CD4-positive, alpha-beta T cell treated with Interleukin-6 at 100 ng/mL for 8 hours (primary cell): ENCODE data around the gene FXYD6.
A peak's percentile ranks its signal among the peaks of the same experiment; 100 is the strongest.
"Not testable (repeated sequence)": the region's sequence is repeated elsewhere in the genome, so short reads cannot be mapped to it uniquely, and the experiment has no call there.

ENCODE experiments used
- DNase-seq: peaks from one replicate; pipeline ENCODE4 v3.0.0-alpha.2; 2020; ENCODE audit warnings: mixed read lengths, low spot score

The FXYD6 gene

DNA sequence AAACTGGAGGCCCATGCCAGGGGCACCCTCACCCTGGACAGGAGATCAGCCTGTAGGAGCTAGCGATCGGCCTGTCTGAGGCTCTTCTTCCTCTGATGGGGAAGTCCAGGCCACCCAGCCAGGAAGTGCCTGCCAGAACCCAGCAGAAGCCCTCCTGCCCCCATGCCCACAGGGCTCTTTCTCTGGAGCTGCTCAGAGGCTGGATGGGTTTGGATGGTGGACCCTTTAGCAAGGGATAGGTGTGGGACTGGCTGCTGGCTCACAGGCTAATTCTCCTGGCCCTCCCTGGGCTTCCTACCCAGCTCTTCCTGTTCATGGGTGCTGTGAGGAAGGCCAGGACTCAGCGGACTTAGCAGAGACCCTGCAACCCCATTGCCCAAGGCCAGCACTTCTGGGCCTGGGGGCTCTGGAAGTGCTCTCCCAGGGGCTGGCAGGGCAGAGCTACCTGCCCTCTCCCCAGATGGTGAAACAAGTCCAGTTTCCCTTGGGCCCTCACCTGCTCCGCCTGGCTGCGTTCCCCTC, 59.6 kb downstream of the FXYD6 start:
- no peak for DNase-seq

DNA sequence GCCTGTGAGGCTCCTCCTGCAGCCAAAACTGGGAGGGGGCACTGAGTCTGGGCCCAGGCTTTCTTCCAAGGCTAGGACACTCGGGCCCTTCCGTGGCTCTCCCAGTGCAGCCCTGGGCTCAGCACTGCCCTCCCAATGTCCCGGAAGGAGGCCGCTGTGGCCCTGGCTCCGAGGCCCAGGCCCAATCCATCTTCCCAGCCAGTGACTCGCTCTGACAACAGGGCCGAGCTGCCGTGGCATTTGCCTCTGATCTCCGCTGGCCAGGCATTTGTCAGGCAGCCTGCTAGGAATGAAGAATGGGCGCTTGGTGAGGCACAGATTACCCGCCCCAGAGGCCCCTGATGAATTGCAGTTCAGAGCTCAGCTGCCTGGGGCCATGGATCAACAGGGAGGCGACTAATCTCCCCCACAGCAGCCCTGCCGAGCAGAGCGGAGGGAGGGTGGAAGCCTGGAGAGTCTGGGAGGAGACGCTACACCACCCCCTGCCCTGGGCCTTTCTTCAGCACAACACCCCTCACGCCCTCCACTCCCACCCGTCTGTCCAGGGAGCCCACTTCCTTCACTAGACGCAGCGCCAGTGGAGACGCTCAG, 60.2 kb downstream of the FXYD6 start:
- DNase-seq = no peak

DNA sequence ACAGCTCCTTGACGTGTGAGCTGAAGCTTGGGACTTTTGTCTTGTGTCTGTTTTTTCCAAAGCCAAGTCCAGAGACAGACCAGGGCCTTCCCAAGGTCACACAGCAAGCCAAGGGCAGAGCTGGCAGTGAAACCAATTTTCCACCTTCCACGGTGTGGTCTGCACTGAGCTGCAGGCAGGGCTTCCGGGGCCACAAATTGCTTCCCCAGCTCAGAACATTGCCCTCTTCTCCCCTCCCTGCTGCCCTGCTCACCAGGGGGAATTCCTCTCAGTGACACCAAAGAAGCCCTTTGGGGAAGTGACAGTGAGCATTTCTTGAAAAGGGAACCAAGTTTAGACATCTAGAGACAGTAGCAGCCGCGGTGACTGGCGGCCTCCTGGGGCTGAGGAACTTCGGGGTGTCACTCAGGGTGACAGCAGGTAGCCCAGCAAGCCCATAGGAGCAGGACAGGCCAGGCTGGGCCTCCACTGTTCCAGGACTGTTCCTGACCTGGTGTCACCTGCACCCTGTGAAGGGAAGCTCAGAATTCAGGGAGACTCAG, 61.1 kb downstream of the FXYD6 start:
- peak; percentile 79 for DNase-seq

DNA sequence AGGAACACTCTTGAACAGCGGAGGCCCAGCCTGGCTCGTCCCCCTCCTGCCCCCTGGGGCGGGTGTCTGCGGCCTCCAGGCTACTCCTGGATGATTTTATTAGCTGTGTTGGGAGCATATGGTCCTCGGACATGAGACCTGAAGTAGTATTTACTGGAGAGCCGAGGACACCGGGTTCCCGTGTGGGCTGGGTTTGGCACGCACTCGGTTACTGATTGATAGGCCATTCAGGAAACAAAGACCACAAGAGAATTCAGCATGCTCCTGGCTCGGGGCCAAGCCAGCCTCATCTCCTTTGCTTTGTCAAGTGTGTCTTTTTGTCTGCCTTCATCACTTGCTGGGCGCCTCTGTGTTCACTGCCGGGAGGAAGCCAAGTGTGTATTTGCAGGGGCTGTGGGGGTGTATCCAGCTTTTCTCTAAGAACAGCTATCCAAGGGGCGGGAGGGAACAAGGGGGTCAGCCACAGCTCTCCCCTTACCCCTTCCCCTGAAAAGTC, 61.6 kb downstream of the FXYD6 start:
- peak; percentile 89 for DNase-seq

DNA sequence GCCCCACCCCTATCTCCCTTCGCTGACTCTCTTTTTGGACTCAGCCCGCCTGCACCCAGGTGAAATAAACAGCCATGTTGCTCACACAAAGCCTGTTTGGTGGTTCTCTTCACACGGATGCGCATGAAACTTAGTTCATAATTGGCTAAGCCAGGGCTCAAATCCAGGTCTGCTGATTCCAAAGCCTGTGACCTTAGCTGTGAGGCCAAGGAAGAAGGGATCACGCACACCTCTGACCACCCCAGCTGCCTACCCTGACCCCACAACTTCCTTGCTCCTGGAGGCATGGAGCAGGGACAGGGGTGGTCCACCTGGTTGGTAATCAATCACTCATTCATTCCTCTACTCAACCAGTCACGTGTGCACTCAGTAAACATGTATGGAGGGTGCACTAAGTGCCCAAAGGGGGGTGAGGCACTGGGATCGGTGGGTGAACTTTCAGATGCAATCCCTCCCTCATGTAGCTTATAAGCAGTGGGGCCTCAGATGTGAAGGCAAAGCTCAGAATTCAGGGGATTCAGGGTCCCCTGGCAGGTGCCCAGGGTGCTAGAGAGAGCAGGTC, 62.2 kb downstream of the FXYD6 start:
- no peak for DNase-seq

DNA sequence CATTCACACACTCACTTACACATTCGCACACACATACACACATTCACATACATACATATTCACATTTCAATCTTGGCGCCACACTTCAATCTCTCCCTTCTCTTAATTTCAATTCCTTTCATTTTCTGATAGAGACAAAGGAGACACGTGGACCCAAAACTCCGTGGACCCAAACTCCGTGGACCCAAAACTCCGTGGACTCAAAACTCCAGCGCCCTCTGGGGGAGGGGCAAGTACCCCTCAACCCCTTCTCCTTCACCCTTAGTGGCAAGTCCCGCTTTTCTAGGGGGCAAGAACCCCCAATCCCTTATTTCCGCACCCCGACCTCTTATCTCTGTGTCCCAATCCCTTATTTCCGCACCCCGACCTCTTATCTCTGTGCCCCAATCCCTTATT, 66.4 kb downstream of the FXYD6 start:
- DNase-seq = not testable (repeated sequence)

DNA sequence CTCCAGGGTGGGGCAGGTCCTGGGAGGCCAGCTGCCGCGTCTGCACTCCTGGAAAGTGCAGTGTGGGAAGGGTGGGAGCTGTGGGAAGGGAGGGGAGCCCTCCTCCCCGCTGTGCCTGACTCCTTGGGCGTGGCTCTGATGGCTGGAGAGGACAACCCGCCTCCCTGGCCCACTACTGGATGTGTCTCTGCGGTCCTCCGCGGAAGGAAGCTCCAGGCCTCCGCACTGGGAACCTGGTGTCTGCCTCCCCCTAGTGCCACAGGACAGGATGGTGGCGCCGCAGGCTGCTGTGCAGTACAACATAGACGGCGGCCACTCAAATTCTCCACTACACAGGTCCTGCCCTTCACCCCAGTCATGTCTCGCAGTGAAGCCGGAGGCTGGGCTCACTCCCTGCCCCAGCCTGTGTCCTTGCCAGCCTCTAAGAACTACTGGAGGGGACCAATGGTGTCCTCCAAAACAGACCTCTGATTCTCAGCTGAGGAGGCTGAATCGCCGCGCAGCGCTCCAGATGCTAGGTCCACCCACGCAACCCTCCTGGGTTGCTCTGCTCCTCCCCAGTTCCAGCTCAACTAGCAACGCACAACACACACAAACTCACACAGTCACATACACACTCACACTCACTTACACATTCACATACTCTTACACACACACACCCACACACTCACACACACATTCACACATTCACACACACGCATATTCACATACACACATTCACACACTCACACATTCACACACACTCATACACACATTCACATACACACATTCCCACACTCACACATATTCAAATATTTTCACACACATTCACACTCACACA, 67.0 kb downstream of the FXYD6 start:
- peak; percentile 44 for DNase-seq

DNA sequence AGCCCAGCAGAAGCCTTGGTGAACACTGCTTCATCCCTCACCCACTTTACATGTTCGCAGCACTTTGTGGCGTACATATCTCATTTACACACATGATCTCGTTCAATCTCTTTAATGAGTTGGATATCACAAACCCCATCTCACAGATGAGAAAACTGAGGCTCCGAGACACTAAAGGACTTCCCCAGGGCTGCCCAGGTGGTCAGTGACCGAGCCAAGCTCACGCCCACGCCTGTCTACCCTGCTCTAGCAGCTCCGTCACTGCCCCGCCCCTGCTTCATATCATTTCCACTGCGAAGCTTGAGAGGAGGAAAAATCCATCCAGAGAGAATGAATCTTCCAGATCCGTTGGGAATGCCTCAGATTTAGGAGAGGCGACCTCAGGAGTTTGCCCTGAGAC, 67.7 kb downstream of the FXYD6 start:
- DNase-seq = no peak

DNA sequence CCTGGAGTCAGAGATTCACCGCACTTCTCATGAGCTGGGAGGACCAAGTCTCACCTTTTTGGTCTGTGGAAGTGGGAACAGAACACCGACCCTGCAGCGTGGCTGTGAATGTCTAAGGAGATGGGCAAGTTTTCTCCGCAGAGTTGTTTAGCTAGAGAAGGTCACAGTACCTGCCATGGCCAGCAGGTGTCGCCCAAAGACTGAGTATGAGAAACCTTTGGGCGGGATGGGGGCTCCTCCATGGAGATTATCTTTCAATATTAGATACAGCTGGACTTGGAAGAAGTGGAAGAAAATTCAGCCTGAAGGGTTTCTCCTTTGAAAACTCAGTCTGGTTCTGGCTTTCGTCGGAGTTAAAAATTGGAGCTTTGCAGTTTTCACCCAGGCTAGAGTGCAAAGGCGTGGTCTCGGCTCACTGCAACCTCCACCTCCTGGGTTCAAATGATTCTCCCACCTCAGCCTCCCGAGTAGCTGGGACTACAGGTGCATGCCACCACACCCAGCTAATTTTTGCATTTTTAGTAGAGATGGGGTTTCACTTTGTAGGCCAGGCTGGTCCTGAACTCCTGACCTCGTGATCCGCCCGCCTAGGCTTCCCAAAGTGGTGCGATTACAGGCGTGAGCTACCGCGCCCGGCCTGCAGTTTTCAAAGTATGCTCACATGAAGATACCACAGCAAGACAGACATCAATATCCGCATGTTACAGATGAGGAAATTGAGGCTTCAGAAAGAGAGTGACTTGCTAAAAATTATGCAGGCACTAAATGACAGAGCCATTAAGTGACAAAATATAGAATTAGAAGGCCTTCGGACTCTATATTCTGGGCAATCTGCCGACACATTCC, 68.8 kb downstream of the FXYD6 start:
- DNase-seq = peak; percentile 71

DNA sequence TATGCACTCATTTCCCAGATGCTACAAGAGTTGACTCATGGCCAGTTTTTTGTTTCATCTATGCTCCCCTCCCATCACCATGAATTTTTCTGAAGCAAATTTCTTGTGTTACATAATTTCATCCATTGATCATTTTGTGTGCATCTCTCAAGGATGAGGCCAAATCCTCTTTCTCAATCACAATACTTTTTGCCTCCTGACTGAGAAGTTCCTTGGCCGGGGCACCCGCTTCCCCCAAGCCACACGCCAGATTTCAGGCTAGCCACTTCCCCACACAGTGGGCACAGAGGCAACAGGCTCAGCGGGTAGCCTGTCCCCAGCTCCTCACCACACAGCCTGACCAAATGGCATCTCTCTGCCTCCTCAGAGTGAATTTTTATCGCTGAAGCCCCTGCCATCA, 69.6 kb downstream of the FXYD6 start:
- no peak for DNase-seq

DNA sequence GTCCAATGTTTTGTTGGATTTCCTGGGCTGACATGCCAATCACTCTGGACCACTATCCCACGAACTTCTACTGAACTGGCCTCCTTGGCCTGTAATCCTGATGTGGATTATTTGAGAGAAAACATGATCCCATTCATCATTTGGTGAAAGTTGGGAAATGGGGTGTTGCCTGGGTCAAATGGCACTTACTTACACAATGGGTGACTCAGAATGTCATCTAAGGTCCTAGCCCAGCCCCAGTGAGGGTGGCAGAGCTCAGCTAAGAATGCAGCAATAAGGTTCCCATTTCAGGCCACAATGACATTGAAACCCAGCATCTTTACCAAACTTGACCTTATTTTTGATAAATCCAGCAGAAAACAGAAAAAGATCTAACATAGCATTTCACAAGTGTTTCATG, 71.4 kb downstream of the FXYD6 start:
- no peak for DNase-seq

DNA sequence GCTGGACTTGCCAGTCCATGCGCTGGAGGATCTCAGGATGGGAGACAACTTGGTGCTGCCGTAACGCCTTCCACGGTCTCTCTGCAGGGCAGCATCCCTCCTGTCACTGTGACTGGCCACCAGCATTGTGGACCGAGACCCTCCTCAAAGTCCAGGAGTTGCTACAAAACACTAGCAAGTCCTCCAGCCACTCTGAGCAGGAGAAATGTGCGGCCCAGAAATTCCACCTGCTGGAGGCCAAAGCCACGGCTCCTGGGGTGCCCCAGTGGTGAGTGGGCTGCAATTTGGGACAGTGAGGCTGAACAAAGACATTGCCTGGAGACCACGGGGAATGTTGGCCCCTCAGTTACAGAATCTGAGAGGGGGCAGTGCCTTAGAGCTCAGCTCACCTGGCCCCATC, 72.6 kb downstream of the FXYD6 start:
- no peak for DNase-seq

DNA sequence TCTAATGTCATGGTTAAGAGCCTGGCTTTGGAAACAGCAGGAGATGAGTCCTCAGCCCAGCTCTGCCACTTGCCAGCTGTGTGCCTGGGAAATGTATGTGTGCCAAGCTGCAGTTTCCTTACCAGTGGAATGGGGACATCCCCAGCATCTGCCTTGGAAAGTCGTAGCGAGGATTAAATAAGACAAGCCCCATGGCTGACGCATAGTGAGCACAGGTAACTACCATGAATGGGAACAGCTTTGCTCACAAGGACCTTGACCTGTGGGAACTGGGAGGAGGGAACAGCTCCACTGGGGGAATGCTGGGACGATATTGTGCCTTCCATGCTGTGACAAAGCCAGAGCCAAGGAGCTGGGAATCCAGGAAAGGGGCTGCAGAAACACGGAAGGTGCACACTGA, 76.8 kb downstream of the FXYD6 start:
- no peak for DNase-seq

DNA sequence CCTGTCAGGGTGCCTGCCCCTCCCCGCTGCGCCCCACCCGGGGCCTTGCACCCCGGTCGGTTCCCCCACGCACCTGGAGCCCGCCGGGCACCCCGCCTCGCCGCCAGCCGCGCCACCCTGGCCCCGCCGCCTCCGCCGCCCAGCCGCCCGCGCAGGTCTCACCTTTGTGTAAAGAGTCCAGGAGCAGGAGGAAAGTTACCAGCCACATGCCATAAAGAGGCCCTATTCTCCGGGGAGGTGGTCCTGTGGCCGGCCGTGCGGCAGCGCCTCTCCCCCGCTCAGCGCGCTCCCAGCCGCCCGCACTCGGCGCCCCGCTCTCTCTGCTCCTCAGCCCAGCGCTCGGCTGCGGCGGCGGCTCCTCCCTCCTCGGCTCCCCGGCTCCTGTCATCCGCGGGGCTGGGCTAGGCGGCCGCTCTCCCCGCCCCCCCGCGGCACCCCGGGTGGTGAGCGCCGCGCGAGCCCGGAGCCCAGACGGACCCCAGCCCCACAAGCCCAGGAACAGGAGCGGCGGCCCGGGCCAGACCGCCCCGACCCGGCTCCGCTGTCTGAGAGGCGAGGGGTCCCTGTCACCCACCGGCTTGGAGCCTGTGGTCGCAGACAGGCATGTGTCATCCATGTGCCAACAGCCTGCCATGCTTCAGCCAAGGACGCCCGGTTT, 79.5 kb downstream of the FXYD6 start, which contains the start of gene DSCAML1:
Gene DSCAML1, minus strand, starts transcription at position 345 of the 658 bp plus-strand sequence. Its CDS starts 137 bp downstream, at position 208.
- DNase-seq = no peak

DNA sequence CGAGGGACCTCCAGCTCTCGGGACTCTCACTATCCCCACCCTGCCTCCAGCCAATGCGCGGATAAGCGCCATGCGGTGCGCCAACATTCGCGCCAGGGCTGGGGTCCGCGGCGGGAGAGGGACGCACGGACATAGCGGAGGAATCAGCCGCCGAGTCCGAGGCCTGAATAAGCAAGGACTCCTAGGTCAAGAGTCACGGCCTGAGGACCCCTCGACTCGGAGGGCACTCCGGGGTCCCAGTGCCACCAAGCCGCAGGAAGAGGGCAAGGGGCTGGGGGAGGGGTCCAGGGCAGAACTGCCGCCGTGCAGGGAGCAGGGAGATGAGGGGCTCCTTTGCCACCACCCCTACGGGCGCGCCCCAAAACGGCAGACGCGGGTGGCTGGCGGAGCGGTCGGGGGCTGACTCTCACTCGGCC, 80.0 kb downstream of the FXYD6 start:
- no peak for DNase-seq

DNA sequence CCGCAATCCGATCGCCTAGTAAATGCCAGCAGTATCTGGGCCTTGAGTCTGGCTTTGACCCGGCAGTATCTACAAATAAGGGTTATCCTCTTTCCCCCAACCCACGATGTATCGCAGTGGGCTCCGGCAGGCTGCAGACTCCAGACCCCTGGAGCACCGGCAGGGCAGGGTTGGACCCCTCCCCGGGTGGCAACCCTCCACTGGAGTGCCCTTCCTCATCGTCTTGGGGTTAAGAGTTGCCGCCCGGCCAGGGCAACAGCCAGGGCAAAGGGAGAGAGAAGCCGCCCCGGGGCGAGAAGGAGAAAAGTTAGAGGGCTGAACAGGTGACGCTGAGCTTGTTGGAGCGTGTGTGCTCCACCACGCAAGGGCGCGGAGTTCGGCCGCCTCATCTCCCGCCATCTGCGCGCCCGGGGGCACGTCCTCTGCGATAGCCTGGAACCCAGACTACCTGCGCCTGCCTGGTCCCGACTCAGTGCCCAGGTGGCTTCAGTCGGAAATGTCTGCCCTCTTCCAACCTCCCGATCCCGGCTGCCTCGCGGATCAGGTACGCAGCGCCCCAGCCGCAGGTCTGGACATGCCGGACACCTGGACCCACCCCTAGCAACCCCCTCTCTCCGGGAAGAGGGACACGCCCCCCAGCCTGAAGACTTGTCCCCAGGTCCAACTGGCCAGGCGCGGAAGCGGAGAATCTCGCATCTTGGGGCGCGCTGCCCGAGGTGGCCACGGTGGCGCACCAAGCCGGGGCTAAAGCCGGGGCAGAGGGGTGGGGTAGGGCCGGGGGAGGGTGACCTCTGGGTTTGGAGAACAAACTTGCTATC, 80.6 kb downstream of the FXYD6 start:
- no peak for DNase-seq

DNA sequence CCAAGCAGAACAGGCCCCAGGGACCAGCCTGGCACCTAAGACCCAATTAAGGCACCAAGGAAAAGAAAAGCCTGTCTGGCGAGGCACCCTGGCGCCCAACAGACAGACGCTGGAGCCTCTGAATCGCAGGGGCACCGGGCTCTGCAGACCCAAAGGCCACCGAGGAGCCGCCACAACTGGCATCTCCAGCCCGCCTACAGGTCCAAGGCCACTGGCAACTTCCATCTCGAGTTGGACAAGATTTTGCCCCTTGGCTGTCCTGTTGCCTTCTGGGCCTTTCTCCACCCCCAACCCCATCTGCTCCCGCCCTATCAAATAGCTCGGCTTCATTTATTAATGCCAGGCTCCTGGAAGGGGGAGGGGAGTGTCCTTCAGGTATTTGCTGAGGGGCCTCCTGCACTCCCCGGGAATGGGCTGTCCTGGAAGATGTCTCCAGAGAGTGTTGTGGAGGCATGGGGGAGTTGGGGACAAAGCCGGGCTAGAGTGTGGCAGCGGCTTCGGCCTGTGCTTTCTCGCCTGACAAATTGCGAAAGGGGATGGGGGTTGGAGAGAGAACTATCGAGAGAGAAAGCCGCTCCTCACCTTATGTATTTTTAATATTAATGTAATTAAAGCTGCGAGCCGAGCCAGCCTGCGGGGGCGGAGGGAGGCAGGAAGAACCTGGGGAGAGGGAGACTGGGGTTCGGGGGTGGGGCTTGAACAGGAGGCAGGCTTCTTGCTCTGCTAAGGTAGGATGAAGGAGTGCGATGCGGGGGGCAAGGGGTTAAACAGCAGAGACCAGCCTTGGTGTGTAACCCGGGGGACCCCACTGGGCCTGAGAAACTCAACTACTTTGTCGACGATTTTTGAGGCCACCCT, 81.5 kb downstream of the FXYD6 start:
- no peak for DNase-seq

DNA sequence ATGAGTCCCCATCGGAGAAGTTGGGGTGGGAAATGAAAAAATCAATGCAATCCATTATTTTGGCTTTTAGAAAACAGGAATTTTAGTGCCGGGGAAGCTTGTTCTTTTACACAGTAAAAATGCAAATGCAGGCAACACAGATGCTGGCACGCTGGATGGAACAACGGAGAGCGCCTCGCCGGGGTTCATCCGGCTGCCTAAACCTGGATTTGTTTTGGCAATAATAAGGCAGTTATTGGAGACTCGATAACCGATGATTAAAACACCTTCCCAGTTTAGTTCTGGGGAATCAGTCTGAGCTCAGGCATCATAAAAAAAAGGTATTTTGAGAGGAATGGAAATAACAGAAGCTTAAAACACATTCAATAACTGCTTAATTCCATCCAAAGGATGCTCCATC, 82.3 kb downstream of the FXYD6 start:
- no peak for DNase-seq

DNA sequence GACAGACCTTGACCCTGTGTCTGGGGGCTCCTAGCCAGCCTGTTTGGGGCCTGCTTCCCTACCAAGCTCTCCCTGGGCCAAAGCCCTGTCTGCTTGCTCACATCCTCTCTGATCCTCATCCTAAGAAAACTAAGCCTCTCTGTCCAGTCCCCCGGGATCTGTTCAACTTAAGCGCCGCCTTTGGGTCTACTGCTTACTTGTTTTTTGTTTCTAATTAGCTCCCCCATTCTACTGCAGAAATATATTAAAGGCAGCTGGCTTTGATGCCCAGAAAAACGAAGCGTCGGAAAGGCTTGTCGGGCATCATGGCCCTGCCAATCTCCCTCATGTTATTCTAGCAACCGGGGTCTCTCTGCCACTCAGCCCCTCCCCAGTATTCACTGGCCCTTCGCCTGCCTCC, 82.9 kb downstream of the FXYD6 start:
- no peak for DNase-seq
